ENCODE results near the gene GLRX5. TPM values are rescaled to one million over a fixed set of nuclear protein-coding genes. Genes with fewer than 3 reads are reported as not detected.

The GLRX5 gene
- total RNA-seq, 3 donors from 2014 or later: 43.9 to 45.8 (median 45.4) TPM

DNA sequence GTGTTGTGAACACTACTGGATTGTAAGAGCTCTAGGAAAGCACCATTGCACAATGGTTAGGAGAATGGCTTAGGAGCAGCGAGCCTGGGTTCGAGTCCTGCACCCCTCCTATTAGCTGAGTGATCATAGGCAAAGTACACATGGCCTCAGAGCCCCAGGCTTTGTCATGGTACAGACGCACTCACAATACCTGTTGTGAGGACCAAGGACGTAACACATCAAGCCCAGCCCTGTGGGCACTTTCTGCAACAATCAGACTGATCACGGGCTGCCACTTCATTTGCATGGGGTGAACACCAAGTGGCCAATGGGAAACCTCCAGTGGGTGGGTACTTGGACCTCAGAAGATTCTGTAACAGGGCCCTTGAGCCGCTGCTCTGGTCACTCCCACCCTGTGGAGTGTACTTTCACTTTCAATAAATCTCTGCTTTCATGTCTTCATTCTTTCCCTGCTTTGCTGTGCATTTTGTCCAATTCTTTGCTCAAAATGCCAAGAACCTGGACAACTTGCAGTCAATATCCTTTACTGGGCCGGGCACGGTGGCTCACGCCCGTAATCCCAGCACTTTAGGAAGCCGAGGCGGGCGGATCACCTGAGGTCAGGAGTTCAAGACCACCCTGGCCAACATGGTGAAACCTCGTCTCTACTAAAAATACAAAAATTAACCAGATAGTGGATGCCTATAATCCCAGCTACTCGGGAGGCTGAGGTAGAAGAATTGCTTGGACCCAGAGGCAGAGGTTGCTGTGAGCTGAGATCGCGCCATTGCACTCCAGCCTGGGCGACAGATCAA is 28.2 kb downstream of the GLRX5 start:
- peak; percentile 65 for ATAC-seq
- intact Hi-C loops (cut with DNase I, micrococcal nuclease): loop anchor here (5.0 to 10.0 kb wide), 2 partner anchors 429 to 432 kb away; no protein-coding TSS in a partner anchor
- Histone ChIP-seq H3K9me3 (no peaks in the 10 kb centered on the region), H3K4me3 (no peak overlapping the region), H3K4me1 (ENCODE audit: low read depth) (no peaks in the 10 kb centered on the region), H3K36me3 (ENCODE audit: low read depth) (no peaks in the 10 kb centered on the region)
- DNase-seq: peak in 1 of 3 donors; percentile 9
- TF ChIP-seq CTCF (IDR thresholded peaks at IDR 0.05): no peak

DNA sequence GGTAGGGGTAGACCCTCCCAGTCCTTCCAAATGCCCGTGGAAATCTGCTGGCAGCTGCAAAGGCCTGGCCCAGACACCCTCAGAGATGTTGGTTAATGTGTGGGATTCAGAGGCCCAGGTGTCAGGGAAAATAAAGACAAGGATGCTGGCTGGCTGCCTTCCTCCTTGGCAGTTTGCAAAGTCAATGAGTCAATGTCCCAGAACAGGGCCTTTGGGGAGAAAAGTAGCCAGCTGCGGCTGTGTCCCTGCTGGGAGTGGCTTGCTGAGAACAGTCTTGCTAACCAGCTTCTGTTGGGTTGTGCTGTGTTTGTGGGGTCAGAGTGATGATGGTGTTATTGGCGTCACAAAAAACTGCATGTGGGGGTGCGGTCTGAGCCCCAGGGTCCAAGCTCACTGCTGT is 29.2 kb downstream of the GLRX5 start:
- DNase-seq (no peak), ATAC-seq (no peak)
- intact Hi-C loops (cut with DNase I, micrococcal nuclease): loop anchor here (5.0 to 10.0 kb wide), 2 partner anchors 428 to 431 kb away; no protein-coding TSS in a partner anchor
- no peak for TF ChIP-seq CTCF (IDR thresholded peaks at IDR 0.05)
- H3K9me3 ChIP-seq: no peaks in the 10 kb centered on the region
- no peaks in the 10 kb centered on the region for H3K36me3 ChIP-seq (ENCODE audit: low read depth)
- H3K4me1 ChIP-seq (ENCODE audit: low read depth): no peaks in the 10 kb centered on the region
- no peak overlapping the region for H3K4me3 ChIP-seq

GRCh38 chr14:95569440-95569839 is 34.6 kb downstream of the GLRX5 start:
- no peaks in the 10 kb centered on the region for H3K36me3 ChIP-seq (ENCODE audit: low read depth)
- no peaks in the 10 kb centered on the region for H3K9me3 ChIP-seq
- no peak for TF ChIP-seq CTCF (IDR thresholded peaks at IDR 0.05)
- ATAC-seq (no peak), DNase-seq (no peak)
- H3K4me3 ChIP-seq: no peak overlapping the region
- intact Hi-C loops (cut with DNase I, micrococcal nuclease): loop anchor here in 1 of 2 donors (10.0 kb wide), 1 partner anchor 425 kb away; no protein-coding TSS in a partner anchor
- no peaks in the 10 kb centered on the region for H3K4me1 ChIP-seq (ENCODE audit: low read depth)

GRCh38 chr14:95573313-95573712 is 38.5 kb downstream of the GLRX5 start:
- TF ChIP-seq CTCF (IDR thresholded peaks at IDR 0.05): no peak
- H3K4me3 ChIP-seq: no peak overlapping the region
- H3K36me3 ChIP-seq (ENCODE audit: low read depth): no peaks in the 10 kb centered on the region
- no peak for DNase-seq
- intact Hi-C loops (cut with DNase I, micrococcal nuclease): no loop called here
- no peak for ATAC-seq
- H3K9me3 ChIP-seq: no peaks in the 10 kb centered on the region
- H3K4me1 ChIP-seq (ENCODE audit: low read depth): no peaks in the 10 kb centered on the region

- no peak for ATAC-seq
- H3K9me3 ChIP-seq: no peaks in the 10 kb centered on the region
- intact Hi-C loops (cut with DNase I, micrococcal nuclease): no loop called here
- H3K4me3 ChIP-seq: no peak overlapping the region
- no peak for DNase-seq
- no peaks in the 10 kb centered on the region for H3K4me1 ChIP-seq (ENCODE audit: low read depth)
- no peak for TF ChIP-seq CTCF (IDR thresholded peaks at IDR 0.05)
- no peaks in the 10 kb centered on the region for H3K36me3 ChIP-seq (ENCODE audit: low read depth)
Observed at GRCh38 chr14:95575840-95576473, 41.1 kb downstream of the GLRX5 start.
